Hepatocyte (in vitro differentiated cells): ENCODE results near the gene TRMT2A.
A peak's percentile ranks its signal among the peaks of the same experiment; 100 is the strongest.

Experiments
- CTCF ChIP-seq: fragments of 200-600 bp; sonication (generic); IDR thresholded peaks from 2 replicates; pipeline ENCODE4 v1.5.1; 2016; ENCODE audit warnings: antibody characterized with exemption, mild to moderate bottlenecking; ENCODE audit not compliant: poor library complexity
- EZH2 ChIP-seq: fragments of 200-600 bp; sonication (generic); IDR thresholded peaks from 2 replicates; pipeline ENCODE4 v1.6.1; 2016; ENCODE audit warnings: antibody characterized with exemption, mild to moderate bottlenecking, borderline replicate concordance
- EZH2phosphoT487 ChIP-seq: fragments of 200-600 bp; sonication (generic); IDR thresholded peaks from one replicate; pipeline ENCODE4 v1.6.1; 2018; ENCODE audit warnings: antibody characterized with exemption, mild to moderate bottlenecking, low read depth, moderate library complexity; ENCODE audit not compliant: unreplicated experiment, severe bottlenecking

GRCh38 chr22:20156611-20157429, 39.8 kb upstream of the TRMT2A start:
- TF ChIP-seq CTCF: peak; percentile 97
- no peak for TF ChIP-seq EZH2
- TF ChIP-seq EZH2phosphoT487: no peak
